K562 (cell line): ENCODE results near the gene HCRTR2. TPM values are rescaled to one million over a fixed set of nuclear protein-coding genes. Genes with fewer than 3 reads are reported as not detected.

Experiments used
- ATAC-seq: fragments of 200-7000 bp; cut with Tn5 transposase; 3 replicates; pipeline ENCODE4 v1.9.1; 2020; ENCODE audit warnings: moderate library complexity
- BruUV-seq: library from RNA; stranded (reverse); fragments of 400-500 nt; replicated peaks from 2 replicates; lab custom pipeline; 2021; lab: Mats Ljungman, UMichigan
- CTCF ChIA-PET: fragments of 300-600 bp; formaldehyde crosslinking; extraction: SDS; loops from one replicate; lab custom pipeline; 2021; ENCODE audit warnings: low intra/inter-chr PET ratio; lab: Yijun Ruan, JAX
- POLR2A ChIA-PET: fragments of 300-600, 350-650 bp; sonication (Branson Sonifier 250); formaldehyde crosslinking; extraction: SDS; loops from one replicate; lab custom pipeline; 2021; ENCODE audit warnings: antibody characterized with exemption, inconsistent platforms; lab: Yijun Ruan, JAX
- DNase-seq, 4 experiments: peaks; one replicate each; pipeline versions ENCODE4 v3.0.0 to v3.0.0-alpha.2; 2011 to 2018; ENCODE audit warnings: low spot score in 3 of 4, mixed read lengths in 3 of 4; ENCODE audit errors: extremely low read depth in 1 of 4
- FAIRE-seq: peaks from 2 replicates; lab custom pipeline; 2011; peaks lifted over from hg19 to GRCh38; lab: Jason Lieb, UNC
- H2AFZ ChIP-seq: 2 replicates; pipeline ENCODE4 v1.6.0; 2011; ENCODE audit warnings: low read depth, low read length, control low read depth, inconsistent platforms
- H3K27ac ChIP-seq: fragments of 200-600 bp; 3 replicates; pipeline ENCODE4 v1.8.0; 2011; ENCODE audit warnings: low read depth, mild to moderate bottlenecking, control low read depth, inconsistent platforms, low read length, moderate library complexity, mixed read lengths; ENCODE audit errors: extremely low read depth
- H3K27me3 ChIP-seq, 2 experiments: fragments of 300-600 bp in 1 of 2; 2 replicates in 1 of 2; 3 replicates in 1 of 2; pipeline versions ENCODE4 v1.6.0 to v1.8.0; 2011; ENCODE audit warnings: inconsistent platforms in 2 of 2, low read length in 2 of 2, mild to moderate bottlenecking in 1 of 2, mixed read lengths in 1 of 2, moderate library complexity in 1 of 2; ENCODE audit not compliant: control insufficient read depth in 2 of 2, insufficient read depth in 2 of 2
- H3K36me3 ChIP-seq: fragments of 300-600 bp; 3 replicates; pipeline ENCODE4 v1.8.0; 2011; ENCODE audit warnings: mild to moderate bottlenecking, low read length, inconsistent platforms; ENCODE audit not compliant: control insufficient read depth, insufficient read depth
- H3K4me1 ChIP-seq, 2 experiments: fragments of 200-600 bp in 1 of 2; replicated peaks in 1 of 2; 2 replicates in 1 of 2; 3 replicates in 1 of 2; pipeline versions ENCODE4 v1.5.1 to v1.8.0; 2011; ENCODE audit warnings: inconsistent platforms in 2 of 2, low read length in 2 of 2, mild to moderate bottlenecking in 1 of 2, mixed read lengths in 1 of 2, moderate library complexity in 1 of 2; ENCODE audit not compliant: control insufficient read depth in 2 of 2, insufficient read depth in 2 of 2
- H3K4me2 ChIP-seq: 2 replicates; pipeline ENCODE4 v1.6.1; 2011; ENCODE audit warnings: low read length, control low read depth, inconsistent platforms, mixed read lengths; ENCODE audit not compliant: insufficient read depth
- H3K4me3 ChIP-seq: fragments of 200-600 bp; sonication (generic), shearing (Covaris generic); 2 replicates; pipeline ENCODE4 v1.5.1; 2016; ENCODE audit warnings: control low read depth, inconsistent platforms
- H3K79me2 ChIP-seq: fragments of 200-600 bp; 3 replicates; pipeline ENCODE4 v1.8.0; 2011; ENCODE audit warnings: low read length, inconsistent platforms; ENCODE audit not compliant: control insufficient read depth, insufficient read depth
- H3K9ac ChIP-seq, 2 experiments: 2 replicates each; pipeline versions ENCODE4 v1.6.0 to v1.6.1; 2011; ENCODE audit warnings: low read depth in 2 of 2, low read length in 2 of 2, control low read depth in 1 of 2, inconsistent platforms in 1 of 2, mild to moderate bottlenecking in 1 of 2, mixed read lengths in 1 of 2; ENCODE audit not compliant: insufficient read depth in 1 of 2
- H3K9me1 ChIP-seq: one replicate; pipeline ENCODE4 v1.6.0; 2011; ENCODE audit warnings: inconsistent platforms, mild to moderate bottlenecking, low read length, moderate library complexity; ENCODE audit not compliant: control insufficient read depth, insufficient read depth
- H3K9me3 ChIP-seq: replicated peaks from 2 replicates; pipeline ENCODE4 v1.5.1; 2011; ENCODE audit warnings: low read depth, low read length, inconsistent platforms; ENCODE audit not compliant: control insufficient read depth, insufficient read depth
- H4K20me1 ChIP-seq: replicated peaks from 2 replicates; pipeline ENCODE4 v1.6.1; 2011; ENCODE audit warnings: low read length, inconsistent platforms, mixed read lengths; ENCODE audit not compliant: control insufficient read depth, insufficient read depth
- AFF4 ChIP-seq: sonication (generic); formaldehyde crosslinking; IDR thresholded peaks from 2 replicates; pipeline ENCODE4 v1.8.0; 2023; ENCODE audit warnings: mild to moderate bottlenecking, missing genetic modification reagents
- BRD4 ChIP-seq: fragments of 200-600 bp; sonication (generic); IDR thresholded peaks from 2 replicates; pipeline ENCODE4 v1.6.1; 2017; ENCODE audit warnings: inconsistent platforms
- HCFC1 ChIP-seq: IDR thresholded peaks from 2 replicates; pipeline ENCODE4 v1.6.1; 2012; ENCODE audit warnings: low read depth, low read length, improper control_type of control experiment
- HNRNPL ChIP-seq: fragments of 200-400 bp; formaldehyde crosslinking; IDR thresholded peaks from 2 replicates; pipeline ENCODE4 v1.6.1; 2017; ENCODE audit warnings: low read depth, mild to moderate bottlenecking, low read length
- KDM2B ChIP-seq: fragments of 250-450 bp; sonication (Bioruptor Pico); IDR thresholded peaks from 2 replicates; pipeline ENCODE4 v1.8.0; 2021; ENCODE audit warnings: mild to moderate bottlenecking, moderate library complexity
- MAFG ChIP-seq: fragments of 450-650 bp; conservative IDR thresholded peaks from 2 replicates; pipeline ENCODE4 v1.6.1; 2016; ENCODE audit warnings: missing genetic modification characterization, missing compliant biosample characterization
- MCM2 ChIP-seq: fragments of 450-650 bp; IDR thresholded peaks from 2 replicates; pipeline ENCODE4 v1.6.1; 2017; ENCODE audit warnings: low read depth, mild to moderate bottlenecking
- NFRKB ChIP-seq: fragments of 450-650 bp; IDR thresholded peaks from 2 replicates; pipeline ENCODE4 v1.6.1; 2016; ENCODE audit warnings: low read depth
- RB1 ChIP-seq: fragments of 450-650 bp; IDR thresholded peaks from 2 replicates; pipeline ENCODE4 v1.6.1; 2017; ENCODE audit warnings: low read depth, mild to moderate bottlenecking
- RBBP5 ChIP-seq: fragments of 200-600 bp; sonication (generic); IDR thresholded peaks from 2 replicates; pipeline ENCODE4 v1.6.1; 2012; ENCODE audit warnings: borderline replicate concordance, mild to moderate bottlenecking, low read length, control low read depth, inconsistent platforms; ENCODE audit not compliant: insufficient read depth, poor library complexity, severe bottlenecking
- ZFX ChIP-seq: sonication (generic); formaldehyde crosslinking; IDR thresholded peaks from 2 replicates; pipeline ENCODE4 v1.8.0; 2022; ENCODE audit warnings: mild to moderate bottlenecking, missing genetic modification reagents, moderate library complexity
- ZNF75A ChIP-seq: fragments of 450-650 bp; formaldehyde crosslinking; IDR thresholded peaks from 2 replicates; pipeline ENCODE4 v1.4.0; 2020; ENCODE audit warnings: mild to moderate bottlenecking
- in situ Hi-C: fragments of 300-500 bp; cut with MboI; formaldehyde crosslinking; loops from 4 replicates; pipeline ENCODE4 v1.15.0; 2018; ENCODE audit warnings: inconsistent platforms, mixed read lengths
- intact Hi-C: fragments of 100-400 bp; cut with micrococcal nuclease; formaldehyde crosslinking; loops from 2 replicates; pipeline ENCODE4 v1.14.2; 2022
- polyA plus RNA-seq, 8 experiments: library from polyadenylated mRNA; depleted of rRNA in 4 of 8; stranded (reverse) in 5 of 8; unstranded in 3 of 8; fragments of >200 nt; fragmentation: Nextera tagmentation in 2 of 8; fragmentation: Illumina TruSeq in 1 of 8; extraction: Ambion mirVana in 2 of 8; extraction: Trizol in 1 of 8; gene quantifications; 2 replicates each; pipeline versions ENCODE4 v1.2.1 to v1.2.3, GENCODE V29; 2011 to 2014; ENCODE audit warnings: inconsistent platforms in 1 of 8, missing spikeins in 1 of 8
- total RNA-seq, 7 experiments: library from RNA; depleted of rRNA in 6 of 7; stranded (reverse); fragments of >200 nt in 6 of 7; fragmentation: Illumina TruSeq in 2 of 7; extraction: Trizol in 2 of 7; gene quantifications; 2 replicates each; pipeline versions ENCODE4 v1.2.1 to v1.2.3, GENCODE V29; 2011 to 2021; ENCODE audit warnings: low replicate concordance in 1 of 7
- TF ChIP-seq, protein P1 (sequence below), 2 experiments: fragments of 450-650 bp; conservative IDR thresholded peaks; 2 replicates each; pipeline ENCODE4 v1.6.1; 2017; ENCODE audit warnings: mild to moderate bottlenecking in 2 of 2, moderate library complexity in 2 of 2

Gene HCRTR2
- total and polyA plus RNA-seq, 9 of the 15 experiments (the other 6 are each of a cell fraction or from before 2014, with no cell fraction given): not detected

DNA sequence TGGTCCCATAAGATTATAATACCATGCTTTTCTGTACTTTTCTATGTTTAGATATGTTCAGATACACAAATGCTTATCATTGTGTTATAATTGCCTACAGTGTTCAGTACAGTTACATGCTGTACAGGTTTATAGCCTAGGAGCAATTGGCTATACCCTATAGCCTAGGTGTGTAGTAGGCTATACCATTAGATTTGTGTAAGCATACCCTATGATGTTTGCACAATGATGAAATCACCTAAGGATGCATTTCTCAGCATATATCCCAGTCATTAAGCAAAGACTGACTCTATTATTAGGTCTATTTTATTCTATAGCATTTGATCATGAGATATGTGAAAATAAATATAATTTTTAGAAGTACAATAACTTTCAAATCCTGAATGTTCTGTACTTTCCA, 36.6 kb downstream of the HCRTR2 start:
- Histone ChIP-seq H3K4me2 (no peak overlapping the region), H3K79me2 (no peaks in the 10 kb centered on the region), H3K27me3 (no peaks in the 10 kb centered on the region), H3K36me3 (no peaks in the 10 kb centered on the region), H3K4me3 (no peak overlapping the region), H3K4me1 (no peaks in the 10 kb centered on the region), H3K9me1 (no peaks in the 10 kb centered on the region), H2AFZ (no peak overlapping the region), H3K27ac (no peak overlapping the region), H3K9ac (no peak overlapping the region), H4K20me1 (no peaks in the 10 kb centered on the region), H3K9me3 (no peaks in the 10 kb centered on the region; the same call in 1 of the 2 replicates)
- FAIRE-seq (no peak), DNase-seq (no peak), ATAC-seq (no peak)
- TF ChIP-seq BRD4 (no peak), MAFG (no peak), HCFC1 (no peak), AFF4 (CRISPR knock-in tag) (no peak), NFRKB (no peak), KDM2B (CRISPR knock-in tag) (no peak), MCM2 (no peak), RBBP5 (no peak), ZNF75A (CRISPR knock-in tag) (no peak), RB1 (no peak), HNRNPL (no peak), ZFX (CRISPR knock-in tag) (no peak)
- TF ChIP-seq, protein P1, sequence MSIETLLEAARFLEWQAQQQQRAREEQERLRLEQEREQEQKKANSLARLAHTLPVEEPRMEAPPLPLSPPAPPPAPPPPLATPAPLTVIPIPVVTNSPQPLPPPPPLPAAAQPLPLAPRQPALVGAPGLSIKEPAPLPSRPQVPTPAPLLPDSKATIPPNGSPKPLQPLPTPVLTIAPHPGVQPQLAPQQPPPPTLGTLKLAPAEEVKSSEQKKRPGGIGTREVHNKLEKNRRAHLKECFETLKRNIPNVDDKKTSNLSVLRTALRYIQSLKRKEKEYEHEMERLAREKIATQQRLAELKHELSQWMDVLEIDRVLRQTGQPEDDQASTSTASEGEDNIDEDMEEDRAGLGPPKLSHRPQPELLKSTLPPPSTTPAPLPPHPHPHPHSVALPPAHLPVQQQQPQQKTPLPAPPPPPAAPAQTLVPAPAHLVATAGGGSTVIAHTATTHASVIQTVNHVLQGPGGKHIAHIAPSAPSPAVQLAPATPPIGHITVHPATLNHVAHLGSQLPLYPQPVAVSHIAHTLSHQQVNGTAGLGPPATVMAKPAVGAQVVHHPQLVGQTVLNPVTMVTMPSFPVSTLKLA (conservative IDR thresholded peaks at IDR 0.05): no peak
- no TSS peak for BruUV-seq
- intact Hi-C loops: no loop called here
- CTCF ChIA-PET: no interaction called here
- POLR2A ChIA-PET: no interaction called here
- in situ Hi-C loops: no loop called here
